Neural cell (in vitro differentiated cells): ENCODE data around the gene ECI2.

ENCODE experiments used
- CTCF ChIP-seq: fragments of 450-650 bp; IDR thresholded peaks from 2 replicates; pipeline ENCODE4 v1.5.1; 2014; ENCODE audit warnings: antibody characterized with exemption, mild to moderate bottlenecking, moderate library complexity; ENCODE audit not compliant: poor library complexity, severe bottlenecking
- EP300 ChIP-seq: fragments of 450-650 bp; conservative IDR thresholded peaks from 2 replicates; pipeline ENCODE4 v1.6.1; 2014; ENCODE audit warnings: antibody characterized with exemption, mild to moderate bottlenecking, moderate library complexity; ENCODE audit not compliant: poor library complexity, severe bottlenecking
- EZH2 ChIP-seq: fragments of 200-600, 300-800 bp; shearing (Covaris generic), sonication (generic); IDR thresholded peaks from 2 replicates; pipeline ENCODE4 v1.6.1; 2014; ENCODE audit warnings: antibody characterized with exemption, low read length, borderline replicate concordance, mild to moderate bottlenecking; ENCODE audit not compliant: insufficient read depth, poor library complexity, severe bottlenecking
- POLR2AphosphoS5 ChIP-seq: IDR thresholded peaks from 2 replicates; pipeline ENCODE4 v1.6.1; 2012
- RAD21 ChIP-seq: fragments of 450-650 bp; conservative IDR thresholded peaks from 2 replicates; pipeline ENCODE4 v1.6.1; 2014; ENCODE audit warnings: antibody characterized with exemption, mild to moderate bottlenecking, moderate library complexity
- REST ChIP-seq: IDR thresholded peaks from 2 replicates; pipeline ENCODE4 v1.6.1; 2012; ENCODE audit warnings: borderline replicate concordance
- SMC3 ChIP-seq: fragments of 450-650 bp; conservative IDR thresholded peaks from 2 replicates; pipeline ENCODE4 v1.6.1; 2014; ENCODE audit warnings: antibody characterized with exemption, mild to moderate bottlenecking, moderate library complexity; ENCODE audit not compliant: poor library complexity
- TAF1 ChIP-seq: IDR thresholded peaks from 2 replicates; pipeline ENCODE4 v1.6.1; 2012; ENCODE audit warnings: low read depth

- TF ChIP-seq REST (no peak), CTCF (no peak), POLR2AphosphoS5 (no peak), EZH2 (no peak), EP300 (no peak), TAF1 (no peak), RAD21 (no peak), SMC3 (no peak)
Measured at GRCh38 chr6:4114123-4114522, 21.3 kb downstream of the ECI2 start.
